HG03521 (cell line): ENCODE data around the gene ANKRD29.
"Not testable (repeated sequence)": the region's sequence is repeated elsewhere in the genome, so short reads cannot be mapped to it uniquely, and the experiment has no call there.

Experiments
- ATAC-seq: cut with Tn5 transposase; IDR thresholded peaks from one replicate; pipeline ENCODE4 v1.9.1; 2021; ENCODE audit warnings: mild to moderate bottlenecking, moderate library complexity; ENCODE audit not compliant: unreplicated experiment

Gene ANKRD29

GRCh38 chr18:23617412-23618014 lies 45.2 kb downstream of the ANKRD29 start:
- no peak for ATAC-seq

GRCh38 chr18:23616258-23616657 lies 46.5 kb downstream of the ANKRD29 start:
- ATAC-seq = no peak

GRCh38 chr18:23614891-23615290 lies 47.8 kb downstream of the ANKRD29 start:
- ATAC-seq = no peak

GRCh38 chr18:23614413-23614812 lies 48.3 kb downstream of the ANKRD29 start:
- no peak for ATAC-seq

GRCh38 chr18:23613091-23613475 lies 49.6 kb downstream of the ANKRD29 start:
- not testable (repeated sequence) for ATAC-seq

GRCh38 chr18:23612434-23613090 lies 50.1 kb downstream of the ANKRD29 start:
- no peak for ATAC-seq

- no peak for ATAC-seq
Measured at GRCh38 chr18:23609390-23610023, 53.2 kb downstream of the ANKRD29 start.

GRCh38 chr18:23608211-23608610 lies 54.5 kb downstream of the ANKRD29 start:
- no peak for ATAC-seq

- no peak for ATAC-seq
Measured at GRCh38 chr18:23605941-23606340, 56.8 kb downstream of the ANKRD29 start.

GRCh38 chr18:23599809-23600208 lies 62.9 kb downstream of the ANKRD29 start:
- no peak for ATAC-seq

GRCh38 chr18:23596183-23596582 lies 66.5 kb downstream of the ANKRD29 start:
- no peak for ATAC-seq

GRCh38 chr18:23595591-23595990 lies 67.1 kb downstream of the ANKRD29 start:
- no peak for ATAC-seq

- ATAC-seq = no peak
Measured at GRCh38 chr18:23593720-23594119, 69.0 kb downstream of the ANKRD29 start.

- ATAC-seq = no peak
Measured at GRCh38 chr18:23592911-23593310, 69.8 kb downstream of the ANKRD29 start.

GRCh38 chr18:23591011-23591410 lies 71.7 kb downstream of the ANKRD29 start:
- ATAC-seq = no peak

GRCh38 chr18:23588836-23589560 lies 73.7 kb downstream of the ANKRD29 start:
- ATAC-seq = no peak

GRCh38 chr18:23587220-23587642 lies 75.5 kb downstream of the ANKRD29 start:
- no peak for ATAC-seq

GRCh38 chr18:23586249-23587196 lies 76.2 kb downstream of the ANKRD29 start, which contains the start of gene NPC1:
NPC1 (minus strand) TSS chr18:23586506; CDS start chr18:23586343, 163 bp downstream.
- peak; percentile 82 for ATAC-seq

- ATAC-seq = no peak
Measured at GRCh38 chr18:23585897-23586248, 76.8 kb downstream of the ANKRD29 start.
